Ascending aorta (tissue), 2 donors: ENCODE measurements around the gene DOCK2. TPM values are rescaled to one million over a fixed set of nuclear protein-coding genes. Genes with fewer than 3 reads are reported as not detected.
"Not testable (repeated sequence)": the region's sequence is repeated elsewhere in the genome, so short reads cannot be mapped to it uniquely, and the experiment has no call there.

Source experiments
- DNase-seq, 2 donors: peaks; one replicate each; pipeline ENCODE4 v3.0.0-alpha.2; 2019; ENCODE audit warnings: low spot score in 2 of 2
- H3K27ac ChIP-seq, 2 donors: fragments of 200-600 bp; sonication (generic); one replicate each; pipeline ENCODE4 v1.5.1; 2016 to 2017; ENCODE audit warnings: mild to moderate bottlenecking in 1 of 2
- H3K27me3 ChIP-seq: fragments of 200-600 bp; sonication (generic); one replicate; pipeline ENCODE4 v1.5.1; 2017
- H3K36me3 ChIP-seq, 2 donors: fragments of 200-600 bp; sonication (generic); one replicate each; pipeline ENCODE4 v1.5.1; 2016
- H3K4me1 ChIP-seq, 2 donors: fragments of 200-600 bp; sonication (generic); one replicate each; pipeline ENCODE4 v1.5.1; 2016 to 2017; ENCODE audit warnings: mild to moderate bottlenecking in 1 of 2
- H3K4me3 ChIP-seq, 2 donors: fragments of 200-600 bp; sonication (generic); one replicate each; pipeline ENCODE4 v1.5.1; 2016 to 2017; ENCODE audit warnings: mild to moderate bottlenecking in 1 of 2
- H3K9me3 ChIP-seq, 2 donors: fragments of 200-600 bp; sonication (generic); one replicate each; pipeline ENCODE4 v1.5.1; 2016
- CTCF ChIP-seq, 3 experiments: fragments of 200-600 bp in 2 of 3; fragments of 450-650 bp in 1 of 3; sonication (generic) in 2 of 3; IDR thresholded peaks; one replicate each; pipeline ENCODE4 v1.5.1; 2016 to 2019; ENCODE audit warnings: antibody characterized with exemption in 3 of 3, mild to moderate bottlenecking in 1 of 3, moderate library complexity in 1 of 3
- intact Hi-C: fragments of 100-400 bp; cut with DNase I; formaldehyde crosslinking; loops from one replicate; pipeline ENCODE4 v1.15.1; 2023
- total RNA-seq: library from RNA; depleted of rRNA; stranded (reverse); fragments of >200 nt; gene quantifications from one replicate; pipeline ENCODE4 v1.1.0, GENCODE V29; 2016

DOCK2 gene
- total RNA-seq, 1 donor from 2014 or later: 33.1 TPM

DNA sequence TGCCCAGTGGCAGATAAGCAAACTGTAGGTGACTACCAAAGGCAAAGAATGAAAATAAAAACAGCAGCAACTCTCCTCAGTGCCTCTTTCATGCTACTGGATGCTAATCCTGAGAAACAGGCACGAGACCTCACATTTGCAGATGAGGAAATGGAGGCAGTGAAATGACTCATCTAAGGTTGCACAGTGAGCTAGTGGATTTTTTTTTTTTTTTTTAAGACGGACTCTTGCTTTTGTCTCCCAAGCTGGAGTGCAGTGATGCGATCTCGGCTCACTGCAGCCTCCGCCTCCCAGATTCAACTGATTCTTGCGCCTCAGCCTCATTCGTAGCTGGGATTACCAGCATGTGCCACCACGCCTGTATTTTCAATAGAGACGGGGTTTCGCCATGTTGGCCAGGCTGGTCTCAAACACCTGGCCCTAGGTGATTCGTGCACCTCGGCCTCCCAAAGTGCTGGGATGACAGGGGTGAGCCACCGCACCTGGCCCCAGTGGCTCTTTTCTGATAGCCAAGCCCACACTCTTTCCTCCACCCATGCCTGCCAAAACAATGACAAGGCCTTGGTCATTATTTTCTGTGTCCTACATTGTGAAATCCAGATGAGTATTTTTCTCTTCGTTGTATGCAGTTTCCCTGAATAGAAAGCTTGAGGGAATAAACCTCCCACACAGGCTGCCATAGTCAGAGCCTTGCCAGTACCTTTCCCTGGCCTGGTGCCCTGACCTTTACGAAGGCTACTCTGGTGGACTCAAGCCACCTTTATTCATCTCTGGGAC lies 19.2 kb downstream of the DOCK2 start:
- intact Hi-C loops: no loop called here
- Histone ChIP-seq H3K4me1 (no peaks in the 10 kb centered on the region), H3K36me3 (no peaks in the 10 kb centered on the region), H3K4me3 (no peak overlapping the region), H3K27ac (no peak overlapping the region), H3K27me3 (no peaks in the 10 kb centered on the region), H3K9me3 (no peaks in the 10 kb centered on the region)
- TF ChIP-seq CTCF (IDR thresholded peaks at IDR 0.05): no peak
- no peak for DNase-seq

- DNase-seq: no peak
- Histone ChIP-seq H3K27me3 (no peaks in the 10 kb centered on the region), H3K9me3 (no peaks in the 10 kb centered on the region), H3K4me3 (no peak overlapping the region), H3K36me3 (no peaks in the 10 kb centered on the region), H3K4me1 (no peaks in the 10 kb centered on the region), H3K27ac (no peak overlapping the region)
- TF ChIP-seq CTCF (IDR thresholded peaks at IDR 0.05): no peak
- intact Hi-C loops: no loop called here
Observed at GRCh38 chr5:169657127-169657526, 20.1 kb downstream of the DOCK2 start.

DNA sequence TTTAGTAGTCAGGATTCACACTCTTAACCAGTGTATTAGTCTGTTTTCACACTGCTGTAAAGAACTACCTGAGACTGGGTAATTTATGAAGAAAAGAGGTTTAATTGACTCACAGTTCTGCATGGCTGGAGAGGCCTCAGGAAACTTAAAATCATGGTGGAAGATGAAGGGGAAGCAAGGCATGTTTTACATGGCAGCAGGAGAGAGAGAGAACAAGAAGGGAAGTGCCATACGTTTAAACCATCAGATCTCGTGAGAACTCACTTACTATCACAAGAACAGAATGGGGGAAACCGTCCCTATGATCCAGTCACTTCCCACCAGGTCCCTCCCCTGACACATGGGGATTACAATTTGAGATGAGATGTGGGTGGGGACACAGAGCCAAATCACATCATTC lies 25.4 kb downstream of the DOCK2 start:
- H3K36me3 ChIP-seq, H3K4me1 ChIP-seq, H3K27me3 ChIP-seq, H3K4me3 ChIP-seq, H3K27ac ChIP-seq, H3K9me3 ChIP-seq, DNase-seq, intact Hi-C loops: not testable (repeated sequence)

- intact Hi-C loops: no loop called here
- no peaks in the 10 kb centered on the region for H3K27me3 ChIP-seq
- H3K27ac ChIP-seq: no peak overlapping the region
- H3K36me3 ChIP-seq: no peaks in the 10 kb centered on the region
- DNase-seq: no peak
- no peak for TF ChIP-seq CTCF (IDR thresholded peaks at IDR 0.05)
- no peaks in the 10 kb centered on the region for H3K4me1 ChIP-seq
- H3K4me3 ChIP-seq: no peak overlapping the region
- H3K9me3 ChIP-seq: no peaks in the 10 kb centered on the region
Observed at GRCh38 chr5:169663537-169663936, 26.5 kb downstream of the DOCK2 start.

DNA sequence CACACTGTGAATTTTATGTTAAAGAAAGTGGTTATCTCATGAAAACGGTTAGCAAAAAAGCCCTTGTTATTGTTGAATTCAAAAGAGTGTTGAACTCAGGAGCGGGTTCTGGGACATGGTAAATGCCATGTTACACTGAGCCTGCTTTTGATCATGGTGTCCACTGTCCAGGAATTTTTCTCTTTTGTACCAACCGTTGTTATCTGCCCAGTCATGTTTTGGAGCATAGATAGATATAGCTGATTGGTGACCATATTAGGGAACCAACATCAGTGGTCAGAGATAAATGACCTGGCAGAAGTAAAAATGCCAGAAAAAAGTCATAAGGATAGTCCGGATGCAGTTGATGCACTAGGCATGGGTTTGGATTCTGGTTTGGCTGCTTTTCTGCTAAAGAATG lies 29.3 kb downstream of the DOCK2 start:
- TF ChIP-seq CTCF (IDR thresholded peaks at IDR 0.05): no peak
- no peak overlapping the region for H3K4me3 ChIP-seq
- no peak for DNase-seq
- no peaks in the 10 kb centered on the region for H3K27me3 ChIP-seq
- no peaks in the 10 kb centered on the region for H3K36me3 ChIP-seq
- intact Hi-C loops: no loop called here
- no peaks in the 10 kb centered on the region for H3K9me3 ChIP-seq
- H3K27ac ChIP-seq: no peak overlapping the region
- H3K4me1 ChIP-seq: no peaks in the 10 kb centered on the region

DNA sequence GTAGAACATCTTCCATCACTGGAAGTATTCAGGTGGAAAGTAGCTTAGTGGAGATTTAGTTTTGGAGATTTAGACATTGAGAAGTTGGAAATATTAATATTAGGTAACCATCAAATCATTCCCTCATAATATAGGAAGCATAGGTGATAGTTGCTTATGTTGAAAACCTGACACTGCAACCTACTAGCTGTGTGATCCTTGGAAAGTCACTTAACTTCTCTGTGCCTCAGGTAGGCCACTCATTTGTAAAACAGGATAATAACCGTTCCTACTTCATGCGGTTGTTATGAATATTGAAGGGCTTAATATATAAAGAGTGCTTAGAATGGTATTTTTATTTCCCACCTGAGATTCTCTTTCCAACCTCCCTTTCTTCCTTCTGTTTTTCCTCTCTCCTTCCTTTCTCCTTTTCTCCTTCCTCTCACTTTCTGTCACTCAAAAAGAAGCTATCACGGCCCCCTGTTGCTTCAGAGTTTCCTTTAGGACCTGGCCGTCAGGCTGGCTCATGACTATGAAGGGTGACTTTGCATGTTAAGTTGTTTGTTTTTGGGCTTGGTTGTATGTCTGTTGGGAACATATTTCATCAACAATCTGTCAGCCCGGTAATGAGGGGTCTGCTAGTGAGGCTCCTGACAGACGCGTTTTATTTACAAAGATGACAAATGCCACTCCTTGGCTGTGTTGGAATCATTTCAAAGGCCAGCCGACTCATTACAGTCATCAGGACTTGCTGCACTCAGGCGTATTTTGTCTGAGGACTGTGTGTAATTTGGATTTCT lies 31.0 kb downstream of the DOCK2 start:
- intact Hi-C loops: no loop called here
- Histone ChIP-seq H3K9me3 (no peaks in the 10 kb centered on the region), H3K36me3 (no peaks in the 10 kb centered on the region), H3K27me3 (no peaks in the 10 kb centered on the region), H3K27ac (no peak overlapping the region), H3K4me1 (no peaks in the 10 kb centered on the region), H3K4me3 (no peak overlapping the region)
- no peak for DNase-seq
- no peak for TF ChIP-seq CTCF (IDR thresholded peaks at IDR 0.05)
